H1 (cell line): ENCODE measurements around the gene PCNX3. TPM values are rescaled to one million over a fixed set of nuclear protein-coding genes. Genes with fewer than 3 reads are reported as not detected.

Experiments used
- CTCF ChIA-PET: fragments of 300-600 bp; sonication (Branson Sonifier 250); formaldehyde crosslinking; loops from one replicate; lab custom pipeline; 2021; ENCODE audit not compliant: partially characterized antibody; lab: Charles Lee
- POLR2A ChIA-PET: fragments of 300-600 bp; sonication (Branson Sonifier 250); formaldehyde crosslinking; loops from one replicate; lab custom pipeline; 2021; ENCODE audit warnings: inconsistent platforms; ENCODE audit not compliant: partially characterized antibody; lab: Charles Lee
- DNase-seq, 2 experiments: peaks; one replicate each; pipeline versions ENCODE4 v3.0.0 to v3.0.0-alpha.2; 2010 to 2022; ENCODE audit warnings: low spot score in 2 of 2, low read depth in 1 of 2, mixed read lengths in 1 of 2
- FAIRE-seq: peaks from 2 replicates; lab custom pipeline; 2011; peaks lifted over from hg19 to GRCh38; lab: Jason Lieb, UNC
- H2AFZ ChIP-seq: 2 replicates; pipeline ENCODE4 v1.8.1; 2012; ENCODE audit warnings: low read length, inconsistent platforms
- H2AK5ac ChIP-seq: 2 replicates; pipeline ENCODE4 v1.6.1; 2013; ENCODE audit warnings: low read depth, low read length
- H2BK120ac ChIP-seq: replicated peaks from 2 replicates; pipeline ENCODE3; 2013; ENCODE audit warnings: low read depth, low read length, inconsistent platforms
- H2BK12ac ChIP-seq: 2 replicates; pipeline ENCODE4 v1.6.1; 2013; ENCODE audit warnings: low read depth, low read length
- H2BK15ac ChIP-seq: 2 replicates; pipeline ENCODE4 v1.6.1; 2013; ENCODE audit warnings: low read length
- H2BK20ac ChIP-seq: 2 replicates; pipeline ENCODE4 v1.6.1; 2013; ENCODE audit warnings: low read length
- H2BK5ac ChIP-seq: 2 replicates; pipeline ENCODE4 v1.6.1; 2013; ENCODE audit warnings: low read depth, low read length
- H3K14ac ChIP-seq: 2 replicates; pipeline ENCODE4 v1.6.1; 2013; ENCODE audit warnings: inconsistent platforms; ENCODE audit not compliant: insufficient read length
- H3K18ac ChIP-seq: 2 replicates; pipeline ENCODE4 v1.6.1; 2013; ENCODE audit warnings: low read length; ENCODE audit errors: extremely low read depth
- H3K23ac ChIP-seq: 2 replicates; pipeline ENCODE4 v1.6.1; 2013; ENCODE audit warnings: inconsistent platforms; ENCODE audit not compliant: insufficient read length
- H3K23me2 ChIP-seq: 2 replicates; pipeline ENCODE4 v1.6.1; 2013; ENCODE audit warnings: low read depth, low read length
- H3K27ac ChIP-seq: 2 replicates; pipeline ENCODE4 v1.6.1; 2011; ENCODE audit warnings: low read depth, low read length, inconsistent platforms
- H3K27me3 ChIP-seq, 4 experiments: replicated peaks in 1 of 4; 1 replicate in 1 of 4; 2 replicates in 3 of 4; pipeline versions ENCODE4 v1.6.1 to v1.8.1; 2011 to 2013; ENCODE audit warnings: low read length in 3 of 4, mild to moderate bottlenecking in 3 of 4, inconsistent platforms in 2 of 4, mixed read lengths in 2 of 4, moderate library complexity in 1 of 4; ENCODE audit not compliant: control insufficient read depth in 3 of 4, insufficient read depth in 3 of 4; ENCODE audit errors: extremely low read depth in 1 of 4
- H3K36me3 ChIP-seq, 4 experiments: 2 replicates each; pipeline versions ENCODE4 v1.6.1 to v1.8.1; 2011 to 2013; ENCODE audit warnings: mild to moderate bottlenecking in 4 of 4, low read length in 3 of 4, moderate library complexity in 2 of 4, control low read depth in 1 of 4, inconsistent platforms in 1 of 4; ENCODE audit not compliant: insufficient read depth in 4 of 4, control insufficient read depth in 2 of 4
- H3K4ac ChIP-seq: replicated peaks from 2 replicates; pipeline ENCODE3; 2013; ENCODE audit warnings: low read length, low read depth, mixed read lengths, inconsistent platforms; ENCODE audit not compliant: insufficient read length
- H3K4me1 ChIP-seq, 4 experiments: replicated peaks in 1 of 4; 1 replicate in 1 of 4; 2 replicates in 3 of 4; pipeline versions ENCODE4 v1.6.1 to v1.8.1; 2011 to 2013; ENCODE audit warnings: low read length in 3 of 4, inconsistent platforms in 2 of 4, mixed read lengths in 1 of 4; ENCODE audit not compliant: insufficient read depth in 4 of 4, control insufficient read depth in 3 of 4
- H3K4me2 ChIP-seq, 2 experiments: 2 replicates each; pipeline versions ENCODE4 v1.6.1 to v1.8.1; 2011 to 2013; ENCODE audit warnings: low read depth in 2 of 2, low read length in 2 of 2, control low read depth in 1 of 2, inconsistent platforms in 1 of 2, mild to moderate bottlenecking in 1 of 2; ENCODE audit not compliant: insufficient read depth in 1 of 2
- H3K4me3 ChIP-seq, 4 experiments: fragments of 200-600, 300-600 bp in 1 of 4; sonication (generic), shearing (Covaris generic), sonication (Bioruptor Twin) in 1 of 4; 2 replicates each; pipeline versions ENCODE4 v1.5.1 to v1.8.1; 2011 to 2016; ENCODE audit warnings: low read length in 4 of 4, low read depth in 3 of 4, control low read depth in 2 of 4, inconsistent platforms in 2 of 4, mild to moderate bottlenecking in 2 of 4, mixed read lengths in 1 of 4, moderate library complexity in 1 of 4; ENCODE audit not compliant: insufficient read depth in 2 of 4; ENCODE audit errors: extremely low read depth in 1 of 4
- H3K56ac ChIP-seq: replicated peaks from 2 replicates; pipeline ENCODE3; 2013; ENCODE audit warnings: low read depth, mild to moderate bottlenecking, mixed read lengths, low read length, inconsistent platforms; ENCODE audit not compliant: insufficient read length
- H3K79me1 ChIP-seq: 2 replicates; pipeline ENCODE4 v1.6.1; 2013; ENCODE audit warnings: low read depth, low read length, control low read depth
- H3K79me2 ChIP-seq, 2 experiments: 2 replicates each; pipeline versions ENCODE4 v1.6.1 to v1.8.1; 2012 to 2013; ENCODE audit warnings: low read length in 2 of 2, mild to moderate bottlenecking in 2 of 2, inconsistent platforms in 1 of 2; ENCODE audit not compliant: insufficient read depth in 2 of 2, control insufficient read depth in 1 of 2
- H3K9ac ChIP-seq, 4 experiments: replicated peaks in 1 of 4; 1 replicate in 1 of 4; 2 replicates in 3 of 4; pipeline versions ENCODE4 v1.6.1 to v1.8.1; 2011 to 2013; ENCODE audit warnings: low read depth in 3 of 4, low read length in 3 of 4, control low read depth in 2 of 4, mild to moderate bottlenecking in 2 of 4, moderate library complexity in 2 of 4, inconsistent platforms in 1 of 4; ENCODE audit errors: extremely low read depth in 1 of 4
- H3K9me3 ChIP-seq, 2 experiments: 2 replicates each; pipeline versions ENCODE4 v1.6.1 to v1.8.1; 2012 to 2013; ENCODE audit warnings: mild to moderate bottlenecking in 2 of 2, moderate library complexity in 2 of 2, control low read depth in 1 of 2, inconsistent platforms in 1 of 2, low read depth in 1 of 2, low read length in 1 of 2, mixed read lengths in 1 of 2; ENCODE audit not compliant: insufficient read depth in 2 of 2
- H4K20me1 ChIP-seq, 2 experiments: replicated peaks in 1 of 2; 2 replicates each; pipeline versions ENCODE3 to v1.8.1; 2011 to 2013; ENCODE audit warnings: inconsistent platforms in 2 of 2, low read length in 2 of 2, mild to moderate bottlenecking in 1 of 2; ENCODE audit not compliant: insufficient read depth in 2 of 2, control insufficient read depth in 1 of 2
- H4K5ac ChIP-seq: 2 replicates; pipeline ENCODE4 v1.6.1; 2013; ENCODE audit warnings: low read length, low read depth, mixed read lengths, inconsistent platforms; ENCODE audit not compliant: insufficient read length
- H4K8ac ChIP-seq: 2 replicates; pipeline ENCODE4 v1.8.0; 2013; ENCODE audit warnings: mild to moderate bottlenecking, moderate library complexity, low read length, inconsistent platforms; ENCODE audit not compliant: insufficient read depth; ENCODE audit errors: extremely low read depth
- H4K91ac ChIP-seq: replicated peaks from 2 replicates; pipeline ENCODE3; 2013; ENCODE audit warnings: low read length, mixed read lengths, inconsistent platforms; ENCODE audit not compliant: insufficient read length
- CHD2 ChIP-seq: IDR thresholded peaks from 2 replicates; pipeline ENCODE4 v1.6.1; 2012; ENCODE audit warnings: low read length, improper control_type of control experiment
- RAD21 ChIP-seq, 2 experiments: IDR thresholded peaks in 1 of 2; conservative IDR thresholded peaks in 1 of 2; 2 replicates each; pipeline ENCODE4 v1.6.1; 2011; ENCODE audit warnings: low read depth in 2 of 2, low read length in 2 of 2, improper control_type of control experiment in 1 of 2, inconsistent platforms in 1 of 2, mild to moderate bottlenecking in 1 of 2, moderate library complexity in 1 of 2
- RBBP5 ChIP-seq: IDR thresholded peaks from 2 replicates; pipeline ENCODE4 v1.7.1; 2012; ENCODE audit warnings: low read depth, mild to moderate bottlenecking, inconsistent platforms, low read length, moderate library complexity, borderline replicate concordance
- WGBS, 2 experiments: shearing (Covaris generic) in 1 of 2; methylation state at CpG; one replicate each; pipeline versions ENCODE4 v1.1.6 to v1.1.7; 2013 to 2015; ENCODE audit warnings: low lambda C conversion rate in 2 of 2, mixed read lengths in 2 of 2, inconsistent platforms in 1 of 2, low coverage in 1 of 2, missing lambda C conversion rate in 1 of 2; ENCODE audit not compliant: insufficient replicate concordance in 2 of 2, insufficient coverage in 1 of 2, insufficient read length in 1 of 2; ENCODE audit errors: extremely low coverage in 1 of 2, missing lambda C conversion rate in 1 of 2; 5-methylcytosine and 5-hydroxymethylcytosine counted together
- polyA plus RNA-seq, 7 experiments: library from polyadenylated mRNA; depleted of rRNA in 3 of 7; stranded (reverse) in 5 of 7; unstranded in 2 of 7; fragments of >200 nt in 5 of 7; fragments of 200-250 nt in 2 of 7; gene quantifications; 1 replicate in 5 of 7; 2 replicates in 1 of 7; 4 replicates in 1 of 7; pipeline versions ENCODE4 v1.2.1 to v1.2.3, GENCODE V29; 2011 to 2013; ENCODE audit warnings: missing spikeins in 2 of 7, mixed read lengths in 2 of 7
- total RNA-seq: library from RNA; stranded (reverse); fragmentation: NEBNext Ultra II Directional; extraction: Animal tissue kit (Norgen Biotek cat#: 25700); gene quantifications from 2 replicates; pipeline ENCODE4 v1.2.1, GENCODE V29; 2021

PCNX3 gene
- total and polyA plus RNA-seq, 2 of the 8 experiments (the other 6 are each of a cell fraction or from before 2014, with no cell fraction given), result 27.2 to 38.8 TPM

DNA sequence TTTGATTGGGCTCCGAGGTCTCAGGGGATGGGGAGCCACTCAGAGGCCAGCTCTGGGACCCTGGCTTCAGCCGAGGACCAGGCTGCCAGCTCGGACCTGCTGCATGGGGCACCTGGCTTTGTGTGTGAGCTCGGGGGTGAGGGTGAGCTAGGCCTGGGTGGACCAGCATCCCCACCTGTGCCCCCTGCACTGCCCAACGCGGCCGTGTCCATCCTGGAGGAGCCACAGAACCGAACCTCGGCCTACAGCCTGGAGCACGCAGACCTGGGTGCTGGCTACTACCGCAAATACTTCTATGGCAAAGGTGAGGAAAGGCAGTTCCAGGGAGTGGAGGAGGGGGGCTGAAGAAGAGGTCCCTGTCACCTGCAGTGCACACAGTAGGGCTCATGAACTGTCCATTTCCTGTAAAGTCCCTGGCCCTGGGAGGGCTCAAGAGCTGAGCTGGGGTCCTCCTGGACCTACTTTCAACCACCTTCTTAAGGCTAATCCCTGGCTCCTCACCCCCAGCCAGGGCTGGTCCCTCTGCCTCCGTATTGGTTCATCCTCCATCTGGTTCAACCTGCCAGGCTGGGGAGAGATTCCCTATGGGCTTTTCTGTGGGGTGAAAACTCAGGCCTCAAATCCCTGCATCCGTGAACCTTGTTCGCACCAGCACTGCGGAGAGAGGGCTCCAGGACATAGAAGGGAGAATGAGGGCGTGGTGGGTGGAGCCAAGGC lies 25.9 kb downstream of the PCNX3 start:
- Histone ChIP-seq H3K23me2 (peaks cover 8% of the 10 kb centered on the region; the same call in 1 of the 2 replicates), H3K9me3 (no peaks in the 10 kb centered on the region), H3K27ac (no peak overlapping the region), H3K36me3 (peaks cover 0 to 6% (median 2%) of the 10 kb centered on the region in 4 experiments; a peak in 3 of 8 replicates), H2BK20ac (0 out of 2 replicates have a peak overlapping the region, but pooled peaks have one; percentile 21), H4K91ac (peak overlapping the region; percentile 52), H4K20me1 (peaks cover 0 to 11% of the 10 kb centered on the region in 2 experiments), H4K8ac (peak overlapping the region; percentile 17; the same call in 1 of the 2 replicates), H2BK15ac (no peak overlapping the region), H3K4me3 (peak overlapping the region in 2 of 4 experiments; percentile 26 to 70; a peak in 5 of 8 replicates), H3K14ac (no peak overlapping the region), H3K9ac (no peak overlapping the region), H3K18ac (no peak overlapping the region; the same call in 1 of the 2 replicates), H3K4me2 (peak overlapping the region; percentile 77 to 98), H3K27me3 (peaks cover 0 to 4% (median 2%) of the 10 kb centered on the region in 4 experiments; a peak in 3 of 7 replicates), H4K5ac (peak overlapping the region; percentile 86), H3K4ac (no peak overlapping the region), H2BK12ac (peak overlapping the region; percentile 80; the same call in 1 of the 2 replicates), H3K79me2 (no peaks in the 10 kb centered on the region), H3K79me1 (no peaks in the 10 kb centered on the region; the same call in 1 of the 2 replicates), H2BK120ac (no peak overlapping the region), H2AFZ (peak overlapping the region; percentile 52; the same call in 1 of the 2 replicates), H3K4me1 (peaks cover 3 to 36% (median 22%) of the 10 kb centered on the region in 4 experiments), H2BK5ac (peak overlapping the region; percentile 40; the same call in 1 of the 2 replicates), H2AK5ac (peak overlapping the region; percentile 40; the same call in 1 of the 2 replicates), H3K23ac (no peak overlapping the region), H3K56ac (no peak overlapping the region)
- POLR2A ChIA-PET, result interaction anchor here (0.5 to 6.0 kb wide), 8 partner anchors 11 to 217 kb away, joined by 3 to 56 read pairs (median 6); partner anchors contain the start of genes CFL1 and RELA
- 75% methylated on average over 16 of the region's 16 CpGs; no CpG with 5 or more reads in 1 of the 2 experiments for WGBS, 2 experiments
- DNase-seq (no peak), FAIRE-seq (no peak)
- TF ChIP-seq RAD21 (IDR thresholded peaks at IDR 0.05 in 1 of 2, conservative IDR thresholded peaks at IDR 0.05 in 1 of 2; ENCODE audit: low read depth in 2 of 2, low read length in 2 of 2) (no peak), CHD2 (no peak), RBBP5 (0 out of 2 replicates have a peak, but pooled peaks have one; percentile 18)
- CTCF ChIA-PET, result interaction anchor here (0.7 to 2.4 kb wide), 13 partner anchors 9 to 983 kb away, joined by 3 to 12 read pairs (median 4); partner anchors contain the start of genes AP5B1 and KAT5
